ENCODE results near the gene ZDHHC8. TPM values are rescaled to one million over a fixed set of nuclear protein-coding genes. Genes with fewer than 3 reads are reported as not detected.

The ZDHHC8 gene
- total and polyA plus RNA-seq, 7 experiments from 2014 or later = 0.95 to 88.5 (median 65.9) TPM

DNA sequence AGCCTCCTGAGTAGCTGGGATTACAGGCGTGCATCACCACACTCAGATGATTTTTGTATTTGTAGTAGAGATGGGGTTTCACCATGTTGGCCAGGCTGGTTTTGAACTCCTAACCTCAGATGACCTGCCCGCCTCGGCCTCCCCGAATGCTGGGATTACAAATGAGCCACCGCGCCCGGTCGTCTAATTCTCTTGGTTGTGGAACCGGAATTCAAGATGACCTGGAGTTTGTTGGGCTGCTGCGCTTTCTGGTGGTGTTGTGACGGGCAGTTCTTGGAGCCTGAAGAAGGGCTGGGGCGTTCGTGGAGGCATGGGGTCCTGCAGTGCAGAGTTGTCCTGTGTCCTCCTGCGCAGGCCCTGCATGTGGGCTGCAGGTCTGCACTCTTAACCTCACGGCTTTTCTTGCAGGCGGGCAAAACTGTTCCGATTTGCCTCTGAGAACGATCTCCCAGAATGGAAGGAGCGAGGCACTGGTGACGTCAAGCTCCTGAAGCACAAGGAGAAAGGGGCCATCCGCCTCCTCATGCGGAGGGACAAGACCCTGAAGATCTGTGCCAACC is 9.7 kb upstream of the ZDHHC8 start:
- peaks cover 0 to 16% (median 5%) of the 10 kb centered on the region in 5 donors for H3K36me3 Mint-ChIP-seq
- no peak for DNase-seq
- Histone ChIP-seq H3K27me3 (ENCODE audit: control insufficient read depth in 2 of 2, insufficient read depth in 2 of 2, low read length in 2 of 2) (no peaks in the 10 kb centered on the region), H3K4me1 (ENCODE audit: control insufficient read depth in 2 of 2, insufficient read depth in 2 of 2, low read length in 2 of 2) (peaks cover 10 to 15% of the 10 kb centered on the region in 2 donors), H3K9me3 (ENCODE audit: control insufficient read depth in 2 of 3, low read length in 3 of 3) (no peaks in the 10 kb centered on the region), H3K4me3 (ENCODE audit: low read length) (no peak overlapping the region), H3K36me3 (ENCODE audit: control insufficient read depth in 2 of 3, insufficient read depth in 3 of 3, low read length in 3 of 3) (peaks cover 12 to 77% (median 16%) of the 10 kb centered on the region in 3 experiments), H3K27ac (ENCODE audit: low read depth, low read length) (no peak overlapping the region)
- POLR2A ChIA-PET = no interaction called here
- H3K9me3 Mint-ChIP-seq = no peaks in the 10 kb centered on the region
- ATAC-seq = no peak
- H3K27ac Mint-ChIP-seq = peak overlapping the region in 3 of 9 donors; percentile 43 to 69 (median 59)
- peaks cover 0 to 2% (median 0%) of the 10 kb centered on the region in 5 donors for H3K27me3 Mint-ChIP-seq
- peak overlapping the region in 1 of 10 donors; percentile 12 for H3K4me3 Mint-ChIP-seq
- CTCF ChIA-PET = no interaction called here
- peaks cover 13 to 38% (median 24%) of the 10 kb centered on the region in 7 donors for H3K4me1 Mint-ChIP-seq
- intact Hi-C loops (cut with micrococcal nuclease) = no loop called here

DNA sequence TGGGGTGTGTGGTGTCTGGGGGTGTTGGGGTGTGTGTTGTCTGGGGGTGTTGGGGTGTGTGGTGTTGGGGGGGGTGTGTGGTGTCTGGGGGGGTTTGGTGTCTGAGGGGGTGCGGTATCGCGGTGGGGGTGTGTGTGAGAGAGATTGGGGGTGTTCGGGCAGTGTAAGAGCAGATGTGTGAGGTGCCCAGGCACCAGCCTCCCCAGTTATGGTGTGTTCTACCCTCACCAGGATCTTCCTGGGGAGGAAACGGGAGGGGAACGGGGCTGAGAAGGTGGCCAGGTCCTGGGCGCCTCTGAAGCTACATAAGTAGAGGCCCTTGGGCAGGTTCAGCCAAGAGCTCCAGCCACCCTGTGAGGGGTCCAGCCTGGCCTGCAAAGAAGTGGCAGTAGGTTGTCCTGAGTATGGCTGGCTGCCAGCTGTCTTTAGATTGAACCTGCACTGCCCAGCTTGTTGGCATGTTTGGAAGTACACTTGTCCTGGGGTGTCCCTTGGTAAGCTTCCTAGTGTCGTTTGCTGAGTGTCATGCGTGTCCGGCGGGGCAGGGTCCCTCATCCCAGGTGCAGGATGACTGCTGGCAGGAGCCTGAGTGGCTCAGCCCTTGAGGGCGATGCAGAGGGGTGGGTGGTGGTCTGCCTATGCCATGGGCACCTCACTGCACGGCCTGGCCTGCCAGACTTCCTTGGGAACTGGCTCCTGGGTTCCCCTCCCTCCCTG is 8.1 kb upstream of the ZDHHC8 start:
- POLR2A ChIA-PET = no interaction called here
- no peak for ATAC-seq
- Mint-ChIP-seq H3K36me3 (peaks cover 0 to 14% (median 5%) of the 10 kb centered on the region in 5 donors), H3K27me3 (no peaks in the 10 kb centered on the region), H3K9me3 (peaks cover 0 to 2% (median 0%) of the 10 kb centered on the region in 11 donors), H3K4me1 (peaks cover 11 to 32% (median 17%) of the 10 kb centered on the region in 7 donors), H3K4me3 (no peak overlapping the region), H3K27ac (peak overlapping the region in 1 of 9 donors; percentile 32)
- Histone ChIP-seq H3K27me3 (ENCODE audit: control insufficient read depth in 2 of 2, insufficient read depth in 2 of 2, low read length in 2 of 2) (no peaks in the 10 kb centered on the region), H3K36me3 (ENCODE audit: control insufficient read depth in 2 of 3, insufficient read depth in 3 of 3, low read length in 3 of 3) (peaks cover 12 to 77% (median 16%) of the 10 kb centered on the region in 3 experiments), H3K27ac (ENCODE audit: low read depth, low read length) (no peak overlapping the region), H3K4me3 (ENCODE audit: low read length) (no peak overlapping the region), H3K9me3 (ENCODE audit: control insufficient read depth in 2 of 3, low read length in 3 of 3) (no peaks in the 10 kb centered on the region), H3K4me1 (ENCODE audit: control insufficient read depth in 2 of 2, insufficient read depth in 2 of 2, low read length in 2 of 2) (peaks cover 7 to 8% of the 10 kb centered on the region in 2 donors)
- intact Hi-C loops (cut with micrococcal nuclease) = no loop called here
- CTCF ChIA-PET = no interaction called here
- no peak for DNase-seq

DNA sequence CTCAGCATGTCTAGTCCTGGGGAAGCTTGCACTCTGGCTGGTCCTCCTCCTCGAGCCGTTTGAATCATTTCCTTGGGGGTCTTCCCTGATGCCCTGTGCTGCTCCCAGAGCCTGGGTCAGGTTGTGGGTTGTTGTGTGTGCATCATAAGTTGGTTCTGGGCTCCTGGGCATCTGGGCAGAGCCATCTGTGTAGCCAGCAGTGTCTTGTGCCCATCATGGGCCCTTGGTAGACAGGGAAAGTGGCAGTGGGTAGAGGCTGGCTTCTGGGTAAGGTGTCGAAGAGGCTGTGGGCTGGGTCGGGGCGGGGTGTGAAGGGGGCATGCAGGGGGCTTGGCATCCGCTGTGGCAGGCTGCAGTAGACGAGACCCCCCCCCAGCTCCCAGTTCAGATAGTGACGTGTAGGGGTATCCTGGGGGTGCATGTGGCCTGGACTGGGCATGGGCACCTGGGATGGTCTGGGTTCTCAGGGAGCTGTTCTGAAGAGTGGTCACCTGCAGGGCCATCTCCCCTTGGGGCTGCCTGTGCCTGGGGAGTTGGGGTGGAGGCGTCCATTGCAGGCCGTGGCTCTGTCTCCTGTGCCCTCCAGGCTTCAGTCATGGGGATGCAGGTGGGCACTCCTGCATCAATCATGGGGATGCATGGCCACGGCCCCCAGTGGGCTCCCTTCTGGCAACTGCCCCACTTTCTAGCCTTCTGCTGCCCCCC is 7.4 kb upstream of the ZDHHC8 start:
- Mint-ChIP-seq H3K27ac (peak overlapping the region in 3 of 9 donors; percentile 28 to 46 (median 32)), H3K4me3 (no peak overlapping the region), H3K9me3 (peaks cover 0 to 2% (median 0%) of the 10 kb centered on the region in 11 donors), H3K4me1 (peaks cover 6 to 27% (median 14%) of the 10 kb centered on the region in 7 donors), H3K36me3 (peaks cover 0 to 10% (median 5%) of the 10 kb centered on the region in 5 donors), H3K27me3 (no peaks in the 10 kb centered on the region)
- intact Hi-C loops (cut with micrococcal nuclease) = no loop called here
- Histone ChIP-seq H3K27ac (ENCODE audit: low read depth, low read length) (no peak overlapping the region), H3K27me3 (ENCODE audit: control insufficient read depth in 2 of 2, insufficient read depth in 2 of 2, low read length in 2 of 2) (no peaks in the 10 kb centered on the region), H3K4me1 (ENCODE audit: control insufficient read depth in 2 of 2, insufficient read depth in 2 of 2, low read length in 2 of 2) (peaks cover 0 to 5% of the 10 kb centered on the region in 2 donors), H3K4me3 (ENCODE audit: low read length) (no peak overlapping the region), H3K9me3 (ENCODE audit: control insufficient read depth in 2 of 3, low read length in 3 of 3) (no peaks in the 10 kb centered on the region), H3K36me3 (ENCODE audit: control insufficient read depth in 2 of 3, insufficient read depth in 3 of 3, low read length in 3 of 3) (peaks cover 9 to 73% (median 16%) of the 10 kb centered on the region in 3 experiments)
- DNase-seq (no peak), ATAC-seq (no peak)
- POLR2A ChIA-PET = no interaction called here
- CTCF ChIA-PET = no interaction called here

DNA sequence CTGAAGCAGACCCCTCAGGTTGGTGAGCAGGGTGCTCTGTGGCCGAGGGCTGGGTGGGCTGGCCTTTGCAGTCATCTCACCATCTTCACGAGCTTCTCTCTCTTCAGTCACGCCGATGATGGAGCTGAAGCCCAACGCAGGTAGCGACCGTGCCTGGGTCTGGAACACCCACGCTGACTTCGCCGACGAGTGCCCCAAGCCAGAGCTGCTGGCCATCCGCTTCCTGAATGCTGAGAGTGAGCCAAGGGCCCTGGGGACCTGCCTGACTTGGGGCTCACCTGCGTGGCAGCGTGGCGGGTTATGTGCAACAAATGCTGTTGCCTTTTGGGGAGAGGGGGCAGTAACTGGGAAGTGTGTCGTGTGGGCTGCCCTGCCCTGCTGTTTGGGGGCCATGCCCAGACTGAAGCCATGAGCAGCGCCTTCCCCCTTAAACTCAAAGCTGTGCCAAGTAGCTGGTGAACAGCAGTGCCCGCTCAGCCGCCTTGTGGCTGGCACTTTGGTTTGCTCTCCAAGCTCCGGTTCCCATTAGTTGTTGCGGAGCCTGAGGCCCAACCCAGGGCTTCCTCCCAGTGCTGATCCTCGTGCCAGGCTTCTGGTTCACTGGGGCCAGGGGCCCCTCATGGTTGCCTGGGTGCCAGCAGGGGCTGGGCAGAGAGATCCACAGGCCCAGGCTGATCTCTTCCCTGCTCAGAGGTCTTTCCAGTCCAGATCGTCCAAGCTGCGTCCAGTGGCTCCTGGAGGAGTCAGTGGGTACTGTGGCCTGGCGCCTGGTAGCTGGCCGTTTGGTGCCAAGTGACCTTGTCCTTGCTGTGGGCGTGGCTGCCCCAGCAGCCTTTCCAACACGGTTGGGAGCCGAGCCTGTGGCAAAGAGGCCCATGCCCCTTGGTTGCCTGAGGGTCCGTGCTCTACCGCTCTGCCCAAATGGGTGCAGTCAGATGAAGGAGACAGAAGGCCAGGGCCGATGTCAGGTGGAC is 6.1 kb upstream of the ZDHHC8 start:
- CTCF ChIA-PET = no interaction called here
- Mint-ChIP-seq H3K27me3 (no peaks in the 10 kb centered on the region), H3K4me3 (no peak overlapping the region), H3K9me3 (peaks cover 0 to 2% (median 0%) of the 10 kb centered on the region in 11 donors), H3K4me1 (peaks cover 0 to 24% (median 14%) of the 10 kb centered on the region in 7 donors), H3K27ac (no peak overlapping the region), H3K36me3 (peaks cover 0 to 10% (median 5%) of the 10 kb centered on the region in 5 donors)
- intact Hi-C loops (cut with micrococcal nuclease) = no loop called here
- POLR2A ChIA-PET = no interaction called here
- peaks cover 0 to 62% (median 8%) of the 10 kb centered on the region in 3 experiments for H3K36me3 ChIP-seq (ENCODE audit: control insufficient read depth in 2 of 3, insufficient read depth in 3 of 3, low read length in 3 of 3)
- no peak for ATAC-seq
- H3K9me3 ChIP-seq (ENCODE audit: control insufficient read depth in 2 of 3, low read length in 3 of 3) = no peaks in the 10 kb centered on the region
- DNase-seq = no peak
- H3K27ac ChIP-seq (ENCODE audit: low read depth, low read length) = no peak overlapping the region
- no peak overlapping the region for H3K4me3 ChIP-seq (ENCODE audit: low read length)
- no peaks in the 10 kb centered on the region for H3K27me3 ChIP-seq (ENCODE audit: control insufficient read depth in 2 of 2, insufficient read depth in 2 of 2, low read length in 2 of 2)
- H3K4me1 ChIP-seq (ENCODE audit: control insufficient read depth in 2 of 2, insufficient read depth in 2 of 2, low read length in 2 of 2) = peaks cover 5 to 10% of the 10 kb centered on the region in 2 donors

DNA sequence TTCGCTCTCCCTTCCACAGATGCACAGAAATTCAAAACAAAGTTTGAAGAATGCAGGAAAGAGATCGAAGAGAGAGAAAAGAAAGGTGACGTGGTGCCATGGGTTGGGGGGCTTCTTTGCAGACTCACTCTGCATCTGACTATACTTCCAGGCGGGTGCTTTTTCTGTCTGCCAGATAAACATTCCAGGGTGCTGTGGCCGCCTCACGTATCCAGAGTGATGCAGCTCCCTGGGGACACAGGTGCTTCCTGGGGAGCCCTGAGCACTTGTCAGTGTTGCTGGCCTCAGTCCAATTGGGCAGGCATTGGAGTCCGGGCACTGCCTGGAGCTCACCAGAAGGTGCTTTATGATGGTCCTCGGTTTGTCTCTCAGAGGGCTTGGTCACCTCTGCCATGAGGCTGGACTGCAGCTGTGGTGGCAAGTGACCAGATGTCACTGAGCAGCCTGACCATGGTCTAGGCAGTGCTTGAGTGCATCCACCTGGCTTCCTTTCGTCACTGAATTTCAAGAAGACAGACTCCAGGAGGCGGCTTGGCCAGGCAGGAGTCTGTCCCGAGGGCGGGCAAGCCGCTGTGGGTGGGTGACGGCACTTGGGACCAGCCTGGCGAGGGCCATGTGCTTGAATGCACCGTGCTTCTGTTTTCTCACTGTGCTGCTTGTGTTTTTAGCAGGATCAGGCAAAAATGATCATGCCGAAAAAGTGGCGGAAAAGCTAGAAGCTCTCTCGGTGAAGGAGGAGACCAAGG is 5.1 kb upstream of the ZDHHC8 start:
- Mint-ChIP-seq H3K27ac (no peak overlapping the region), H3K27me3 (no peaks in the 10 kb centered on the region), H3K4me3 (no peak overlapping the region), H3K36me3 (peaks cover 0 to 10% (median 5%) of the 10 kb centered on the region in 5 donors), H3K9me3 (peaks cover 0 to 2% (median 0%) of the 10 kb centered on the region in 11 donors), H3K4me1 (peaks cover 0 to 18% (median 14%) of the 10 kb centered on the region in 7 donors)
- Histone ChIP-seq H3K36me3 (ENCODE audit: control insufficient read depth in 2 of 3, insufficient read depth in 3 of 3, low read length in 3 of 3) (peaks cover 0 to 56% (median 8%) of the 10 kb centered on the region in 3 experiments), H3K4me1 (ENCODE audit: control insufficient read depth in 2 of 2, insufficient read depth in 2 of 2, low read length in 2 of 2) (peaks cover 9 to 13% of the 10 kb centered on the region in 2 donors), H3K9me3 (ENCODE audit: control insufficient read depth in 2 of 3, low read length in 3 of 3) (no peaks in the 10 kb centered on the region), H3K27ac (ENCODE audit: low read depth, low read length) (no peak overlapping the region), H3K4me3 (ENCODE audit: low read length) (no peak overlapping the region), H3K27me3 (ENCODE audit: control insufficient read depth in 2 of 2, insufficient read depth in 2 of 2, low read length in 2 of 2) (no peaks in the 10 kb centered on the region)
- ATAC-seq (no peak), DNase-seq (no peak)
- intact Hi-C loops (cut with micrococcal nuclease) = no loop called here
- CTCF ChIA-PET = no interaction called here
- POLR2A ChIA-PET = no interaction called here
